ENCODE results near the gene IL2RG.

The IL2RG gene

GRCh38 chrX:71111141-71111843 lies at the start of gene IL2RG:
IL2RG (minus strand) TSS chrX:71111577; CDS start chrX:71111539, 38 bp downstream.
- no peak for DNase-seq

GRCh38 chrX:71160475-71160874 lies 49.1 kb upstream of the IL2RG start:
- no peak for DNase-seq

- DNase-seq, result no peak
Measured at GRCh38 chrX:71159335-71159734, 48.0 kb upstream of the IL2RG start.

- DNase-seq, result no peak
Measured at GRCh38 chrX:71158603-71159002, 47.2 kb upstream of the IL2RG start.

- DNase-seq, result no peak
Measured at GRCh38 chrX:71154641-71155040, 43.3 kb upstream of the IL2RG start.

GRCh38 chrX:71154196-71154595 lies 42.8 kb upstream of the IL2RG start:
- DNase-seq, result no peak

GRCh38 chrX:71151366-71151765 lies 40.0 kb upstream of the IL2RG start:
- no peak for DNase-seq

- no peak for DNase-seq
Measured at GRCh38 chrX:71148278-71148663, 36.9 kb upstream of the IL2RG start.

- no peak for DNase-seq
Measured at GRCh38 chrX:71147496-71148277, 36.3 kb upstream of the IL2RG start.

- DNase-seq, result peak; percentile 38
Measured at GRCh38 chrX:71144651-71145050, 33.3 kb upstream of the IL2RG start, which contains the start of gene NLGN3. NLGN3 (plus strand) TSS chrX:71144841; CDS start chrX:71147750, 2,909 bp downstream.

- no peak for DNase-seq
Measured at GRCh38 chrX:71143508-71143907, 32.1 kb upstream of the IL2RG start.

GRCh38 chrX:71140440-71140839 lies 29.1 kb upstream of the IL2RG start:
- no peak for DNase-seq

- DNase-seq, result no peak
Measured at GRCh38 chrX:71131510-71131909, 20.1 kb upstream of the IL2RG start.

- peak; percentile 38 for DNase-seq
Measured at GRCh38 chrX:71128915-71129765, 17.8 kb upstream of the IL2RG start.

- DNase-seq, result no peak
Measured at GRCh38 chrX:71128166-71128833, 16.9 kb upstream of the IL2RG start.

GRCh38 chrX:71118985-71119535 lies 7.7 kb upstream of the IL2RG start:
- no peak for DNase-seq

GRCh38 chrX:71118032-71118984 lies 6.9 kb upstream of the IL2RG start, which contains the start of gene MED12:
MED12 (plus strand) TSS chrX:71118596; CDS start chrX:71118755, 159 bp downstream.
- DNase-seq, result peak; percentile 31

GRCh38 chrX:71117358-71117757 lies 6.0 kb upstream of the IL2RG start:
- no peak for DNase-seq

GRCh38 chrX:71111921-71112431 lies 599 bp upstream of the IL2RG start:
- no peak for DNase-seq

- DNase-seq, result no peak
Measured at GRCh38 chrX:71109051-71109450, 2.3 kb downstream of the IL2RG start.

Measured in 8988T (cell line).